K562 (cell line): ENCODE measurements around the gene DSC2. TPM values are rescaled to one million over a fixed set of nuclear protein-coding genes. Genes with fewer than 3 reads are reported as not detected.

Experiments
- ASH1L ChIP-seq: fragments of 450-650 bp; IDR thresholded peaks from 2 replicates; pipeline ENCODE4 v1.6.1; 2018; ENCODE audit warnings: borderline replicate concordance, mild to moderate bottlenecking, low read depth; ENCODE audit not compliant: partially characterized antibody
- SMARCE1 ChIP-seq: fragments of 450-650 bp; IDR thresholded peaks from 2 replicates; pipeline ENCODE4 v1.7.1; 2016; ENCODE audit warnings: mild to moderate bottlenecking
- SRSF3 ChIP-seq: fragments of 200-400 bp; formaldehyde crosslinking; IDR thresholded peaks from 2 replicates; pipeline ENCODE4 v1.6.1; 2016; ENCODE audit warnings: mild to moderate bottlenecking, low read length, moderate library complexity; ENCODE audit not compliant: insufficient read depth
- THAP12 ChIP-seq: fragments of 250-450 bp; sonication (Bioruptor Pico); IDR thresholded peaks from 2 replicates; pipeline ENCODE4 v1.9.0; 2021; ENCODE audit warnings: mild to moderate bottlenecking, inconsistent platforms
- ZBTB11 ChIP-seq, 3 experiments: fragments of 200-800 bp in 1 of 3; fragments of 250-450 bp in 1 of 3; fragments of 450-650 bp in 1 of 3; sonication (Bioruptor Pico) in 1 of 3; sonication (Bioruptor generic) in 1 of 3; formaldehyde crosslinking in 1 of 3; IDR thresholded peaks; 2 replicates each; pipeline versions ENCODE4 v1.6.1 to v1.8.0; 2016 to 2022; ENCODE audit warnings: mild to moderate bottlenecking in 2 of 3, missing genetic modification characterization in 2 of 3, missing compliant biosample characterization in 1 of 3, moderate library complexity in 1 of 3
- ZNF24 ChIP-seq: fragments of 450-650 bp; IDR thresholded peaks from 2 replicates; pipeline ENCODE4 v1.6.1; 2016
- ZNF41 ChIP-seq: fragments of 250-450 bp; sonication (Bioruptor Pico); conservative IDR thresholded peaks from 2 replicates; pipeline ENCODE4 v1.4.0; 2020; ENCODE audit warnings: mild to moderate bottlenecking
- ZNF57 ChIP-seq: fragments of 450-650 bp; formaldehyde crosslinking; IDR thresholded peaks from 2 replicates; pipeline ENCODE4 v1.4.0; 2020; ENCODE audit warnings: mild to moderate bottlenecking, moderate library complexity
- polyA plus RNA-seq, 8 experiments: library from polyadenylated mRNA; depleted of rRNA in 4 of 8; stranded (reverse) in 5 of 8; unstranded in 3 of 8; fragments of >200 nt; fragmentation: Nextera tagmentation in 2 of 8; fragmentation: Illumina TruSeq in 1 of 8; extraction: Ambion mirVana in 2 of 8; extraction: Trizol in 1 of 8; gene quantifications; 2 replicates each; pipeline versions ENCODE4 v1.2.1 to v1.2.3, GENCODE V29; 2011 to 2014; ENCODE audit warnings: inconsistent platforms in 1 of 8, missing spikeins in 1 of 8
- total RNA-seq, 7 experiments: library from RNA; depleted of rRNA in 6 of 7; stranded (reverse); fragments of >200 nt in 6 of 7; fragmentation: Illumina TruSeq in 2 of 7; extraction: Trizol in 2 of 7; gene quantifications; 2 replicates each; pipeline versions ENCODE4 v1.2.1 to v1.2.3, GENCODE V29; 2011 to 2021; ENCODE audit warnings: low replicate concordance in 1 of 7

Gene DSC2
- total and polyA plus RNA-seq, 9 of the 15 experiments (the other 6 are each of a cell fraction or from before 2014, with no cell fraction given), result 3.8 to 15.3 (median 6.4) TPM

GRCh38 chr18:31061945-31062344 is 40.3 kb downstream of the DSC2 start (continued):
- TF ChIP-seq ZBTB11 (CRISPR knock-in tag; IDR thresholded peaks at IDR 0.05), result no peak
- no peak for TF ChIP-seq THAP12 (CRISPR knock-in tag)
- no peak for TF ChIP-seq ZNF41 (CRISPR knock-in tag)
- TF ChIP-seq ZNF24, result no peak
- no peak for TF ChIP-seq ZNF57 (CRISPR knock-in tag)
- TF ChIP-seq SMARCE1, result no peak
- TF ChIP-seq SRSF3, result no peak
- TF ChIP-seq ASH1L, result no peak
